OCI-LY1 (cell line): ENCODE data around the gene ITIH3.

Source experiments
- H2AFZ ChIP-seq: fragments of 200-600 bp; sonication (generic), shearing (Covaris generic); 2 replicates; pipeline ENCODE4 v1.6.0; 2014; ENCODE audit warnings: antibody characterized with exemption, mild to moderate bottlenecking, low read length
- H3F3A ChIP-seq: fragments of 200-600 bp; sonication (generic), shearing (Covaris generic); 2 replicates; pipeline ENCODE4 v1.6.0; 2014; ENCODE audit warnings: mild to moderate bottlenecking, antibody characterized with exemption, low read length, moderate library complexity; ENCODE audit not compliant: insufficient read depth
- H3K27ac ChIP-seq: fragments of 200-600 bp; sonication (generic); 2 replicates; pipeline ENCODE4 v1.5.1; 2014; ENCODE audit warnings: low read length, mixed run types, mild to moderate bottlenecking, low read depth; ENCODE audit not compliant: poor library complexity, severe bottlenecking
- H3K27me3 ChIP-seq: fragments of 200-600 bp; sonication (generic); 2 replicates; pipeline ENCODE4 v1.6.0; 2014; ENCODE audit warnings: antibody characterized with exemption, mild to moderate bottlenecking, low read length, moderate library complexity; ENCODE audit not compliant: insufficient read depth
- H3K36me3 ChIP-seq: fragments of 200-600 bp; sonication (generic); 2 replicates; pipeline ENCODE4 v1.6.1; 2014; ENCODE audit warnings: mild to moderate bottlenecking, antibody characterized with exemption, low read length, moderate library complexity, mixed read lengths; ENCODE audit not compliant: insufficient read depth
- H3K4me1 ChIP-seq: fragments of 200-600 bp; sonication (generic); 2 replicates; pipeline ENCODE4 v1.5.1; 2014; ENCODE audit warnings: mild to moderate bottlenecking, low read length, moderate library complexity; ENCODE audit not compliant: insufficient read depth, severe bottlenecking
- H3K4me2 ChIP-seq: fragments of 200-600 bp; sonication (generic), shearing (Covaris generic); 2 replicates; pipeline ENCODE4 v1.6.1; 2014; ENCODE audit warnings: low read length
- H3K4me3 ChIP-seq: fragments of 200-600 bp; sonication (generic); 2 replicates; pipeline ENCODE4 v1.5.1; 2014; ENCODE audit warnings: low read length, low read depth, mild to moderate bottlenecking, mixed read lengths; ENCODE audit not compliant: poor library complexity, severe bottlenecking
- H3K79me2 ChIP-seq: fragments of 200-600 bp; shearing (Covaris generic); 2 replicates; pipeline ENCODE4 v1.6.1; 2016; ENCODE audit warnings: mixed run types, low read length, mixed read lengths; ENCODE audit not compliant: insufficient read depth
- H3K9ac ChIP-seq: fragments of 200-600 bp; sonication (generic), shearing (Covaris generic); 2 replicates; pipeline ENCODE4 v1.6.1; 2014; ENCODE audit warnings: mild to moderate bottlenecking, low read length, mixed read lengths
- H3K9me2 ChIP-seq: fragments of 200-600 bp; sonication (generic), shearing (Covaris generic); 2 replicates; pipeline ENCODE4 v1.6.1; 2014; ENCODE audit warnings: low read depth, mild to moderate bottlenecking, low read length, mixed read lengths
- H3K9me3 ChIP-seq: fragments of 200-600 bp; shearing (Covaris generic); 2 replicates; pipeline ENCODE4 v1.6.1; 2014; ENCODE audit warnings: low read length, mixed read lengths
- H4K20me1 ChIP-seq: fragments of 200-600 bp; sonication (generic), shearing (Covaris generic); 2 replicates; pipeline ENCODE4 v1.6.0; 2016; ENCODE audit warnings: mild to moderate bottlenecking, low read length; ENCODE audit not compliant: insufficient read depth
- EZH2 ChIP-seq: fragments of 200-600 bp; sonication (generic), shearing (Covaris generic); IDR thresholded peaks from 2 replicates; pipeline ENCODE4 v1.8.0; 2017; ENCODE audit warnings: borderline replicate concordance, mixed run types, mild to moderate bottlenecking, antibody characterized with exemption, low read length, moderate library complexity, mixed read lengths
- TF ChIP-seq, protein P1 (sequence below): fragments of 200-600 bp; sonication (generic), shearing (Covaris generic); IDR thresholded peaks from 2 replicates; pipeline ENCODE4 v1.5.1; 2017; ENCODE audit warnings: mild to moderate bottlenecking, antibody characterized with exemption, low read length, moderate library complexity, mixed read lengths

The ITIH3 gene

DNA sequence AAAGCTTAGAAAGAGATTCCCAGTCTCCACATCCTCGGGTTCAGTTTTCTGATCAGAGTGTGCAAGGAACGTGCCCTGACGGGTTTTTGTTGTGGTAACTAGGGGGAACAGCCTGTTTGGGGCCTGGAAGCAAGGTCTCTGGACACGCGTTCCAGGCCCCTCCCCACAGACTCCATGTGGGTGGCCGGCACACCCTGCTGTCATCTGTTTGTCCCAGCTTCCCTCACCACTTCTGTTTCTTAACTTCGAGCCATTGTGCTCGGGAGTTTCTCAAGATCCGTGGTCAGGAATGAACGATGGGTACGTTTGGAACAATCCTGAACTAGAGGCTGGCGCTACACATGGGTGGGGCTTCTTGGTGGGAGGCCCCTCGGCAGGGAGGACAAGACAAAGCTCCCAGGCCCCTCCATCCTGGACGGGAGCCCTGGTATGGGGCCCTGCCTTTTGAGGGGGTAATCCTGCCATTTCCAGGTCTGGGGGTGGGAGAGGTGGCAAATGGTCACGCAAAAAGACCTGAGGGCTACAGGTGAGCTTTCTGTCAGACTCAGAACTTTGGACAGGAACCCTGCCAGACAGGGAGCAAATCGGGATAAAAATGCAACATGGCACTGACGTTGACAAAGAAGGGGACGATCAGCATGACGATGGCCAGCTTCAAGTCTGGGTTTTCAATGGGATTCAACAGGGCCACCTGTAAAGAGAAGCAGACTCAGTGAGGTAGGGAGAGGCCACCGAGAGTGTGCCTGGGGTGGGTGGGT lies 48.7 kb downstream of the ITIH3 start:
- Histone ChIP-seq H3K4me1 (no peaks in the 10 kb centered on the region), H3K9ac (no peak overlapping the region), H3K27ac (no peak overlapping the region), H3K79me2 (no peaks in the 10 kb centered on the region), H3F3A (no peaks in the 10 kb centered on the region), H3K36me3 (peaks cover 18% of the 10 kb centered on the region; the same call in 1 of the 2 replicates), H4K20me1 (no peaks in the 10 kb centered on the region), H3K9me2 (no peaks in the 10 kb centered on the region), H3K4me3 (no peak overlapping the region), H2AFZ (no peak overlapping the region), H3K9me3 (no peaks in the 10 kb centered on the region), H3K4me2 (no peak overlapping the region), H3K27me3 (no peaks in the 10 kb centered on the region)
- TF ChIP-seq EZH2, result no peak
- TF ChIP-seq, protein P1, sequence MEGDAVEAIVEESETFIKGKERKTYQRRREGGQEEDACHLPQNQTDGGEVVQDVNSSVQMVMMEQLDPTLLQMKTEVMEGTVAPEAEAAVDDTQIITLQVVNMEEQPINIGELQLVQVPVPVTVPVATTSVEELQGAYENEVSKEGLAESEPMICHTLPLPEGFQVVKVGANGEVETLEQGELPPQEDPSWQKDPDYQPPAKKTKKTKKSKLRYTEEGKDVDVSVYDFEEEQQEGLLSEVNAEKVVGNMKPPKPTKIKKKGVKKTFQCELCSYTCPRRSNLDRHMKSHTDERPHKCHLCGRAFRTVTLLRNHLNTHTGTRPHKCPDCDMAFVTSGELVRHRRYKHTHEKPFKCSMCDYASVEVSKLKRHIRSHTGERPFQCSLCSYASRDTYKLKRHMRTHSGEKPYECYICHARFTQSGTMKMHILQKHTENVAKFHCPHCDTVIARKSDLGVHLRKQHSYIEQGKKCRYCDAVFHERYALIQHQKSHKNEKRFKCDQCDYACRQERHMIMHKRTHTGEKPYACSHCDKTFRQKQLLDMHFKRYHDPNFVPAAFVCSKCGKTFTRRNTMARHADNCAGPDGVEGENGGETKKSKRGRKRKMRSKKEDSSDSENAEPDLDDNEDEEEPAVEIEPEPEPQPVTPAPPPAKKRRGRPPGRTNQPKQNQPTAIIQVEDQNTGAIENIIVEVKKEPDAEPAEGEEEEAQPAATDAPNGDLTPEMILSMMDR, result no peak

DNA sequence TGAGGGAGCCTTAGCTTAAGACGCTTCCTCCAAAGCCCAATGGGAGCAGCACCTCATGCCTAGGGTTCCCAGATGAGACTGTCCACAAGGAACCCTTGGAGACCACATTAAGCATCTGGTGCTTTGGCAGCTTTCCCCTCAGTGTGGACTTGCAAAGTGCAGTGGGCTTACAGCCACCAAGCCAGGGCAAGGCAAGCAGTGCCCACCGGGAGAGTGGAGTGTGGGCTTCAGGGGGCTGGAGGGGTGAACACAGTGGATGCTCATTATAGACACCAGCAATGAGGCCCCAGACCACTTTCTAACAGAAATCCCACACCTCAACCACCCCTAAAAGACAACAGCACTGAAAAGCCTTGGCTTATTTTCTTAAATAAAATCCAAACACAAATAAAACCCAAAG lies 49.3 kb downstream of the ITIH3 start:
- H3K27ac ChIP-seq, result no peak overlapping the region
- H3K79me2 ChIP-seq, result no peaks in the 10 kb centered on the region
- no peaks in the 10 kb centered on the region for H3F3A ChIP-seq
- H3K4me3 ChIP-seq, result no peak overlapping the region
- H3K27me3 ChIP-seq, result no peaks in the 10 kb centered on the region
- H2AFZ ChIP-seq, result no peak overlapping the region
- no peaks in the 10 kb centered on the region for H3K9me2 ChIP-seq
- H3K4me2 ChIP-seq, result no peak overlapping the region
- no peaks in the 10 kb centered on the region for H4K20me1 ChIP-seq
- no peak for TF ChIP-seq EZH2
- TF ChIP-seq, protein P1, result no peak
- peaks cover 24% of the 10 kb centered on the region; the same call in 1 of the 2 replicates for H3K36me3 ChIP-seq
- H3K9ac ChIP-seq, result no peak overlapping the region
- no peaks in the 10 kb centered on the region for H3K9me3 ChIP-seq
- H3K4me1 ChIP-seq, result no peaks in the 10 kb centered on the region

DNA sequence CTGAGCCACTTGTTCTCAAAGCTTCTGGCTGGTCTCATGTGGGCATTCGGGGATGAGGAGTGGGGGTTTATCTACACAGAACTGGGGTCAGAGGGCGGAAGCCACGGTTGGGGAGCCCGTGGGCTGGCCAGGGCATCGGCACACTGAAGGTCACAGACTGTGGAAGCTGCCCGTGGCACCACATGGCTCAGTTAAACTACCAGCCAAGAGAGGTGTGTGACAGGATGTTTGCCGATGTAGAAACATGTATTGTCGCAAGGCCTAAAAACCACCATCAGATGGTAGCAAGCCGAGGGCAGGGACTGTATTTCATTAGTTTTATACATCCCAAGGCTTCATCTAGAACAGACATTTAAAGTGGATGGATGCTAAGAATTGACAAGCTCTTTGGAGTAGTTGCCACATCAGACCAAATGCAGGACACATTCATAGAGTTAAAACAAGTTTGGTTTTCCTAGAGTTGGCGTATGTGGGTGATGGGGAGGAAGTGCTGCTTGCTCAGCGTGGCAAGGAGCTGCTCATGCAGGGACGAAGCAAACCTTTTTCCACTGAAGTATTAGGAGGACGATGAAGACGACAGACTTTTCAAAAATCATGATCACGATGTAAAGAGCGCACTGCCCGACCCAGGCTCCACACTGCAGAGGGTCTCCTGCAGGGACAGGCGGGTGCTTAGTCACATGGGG lies 49.8 kb downstream of the ITIH3 start:
- no peak overlapping the region for H3K27ac ChIP-seq
- no peak overlapping the region for H2AFZ ChIP-seq
- H3K4me1 ChIP-seq, result no peaks in the 10 kb centered on the region
- H3K4me2 ChIP-seq, result no peak overlapping the region
- no peaks in the 10 kb centered on the region for H4K20me1 ChIP-seq
- no peak for TF ChIP-seq EZH2
- TF ChIP-seq, protein P1, result no peak
- peaks cover 25% of the 10 kb centered on the region; the same call in 1 of the 2 replicates for H3K36me3 ChIP-seq
- H3K27me3 ChIP-seq, result no peaks in the 10 kb centered on the region
- no peak overlapping the region for H3K4me3 ChIP-seq
- no peaks in the 10 kb centered on the region for H3F3A ChIP-seq
- no peaks in the 10 kb centered on the region for H3K9me2 ChIP-seq
- no peaks in the 10 kb centered on the region for H3K79me2 ChIP-seq
- no peak overlapping the region for H3K9ac ChIP-seq
- H3K9me3 ChIP-seq, result no peaks in the 10 kb centered on the region
